PC-3 (cell line): ENCODE results near the gene LYSMD3. TPM values are rescaled to one million over a fixed set of nuclear protein-coding genes. Genes with fewer than 3 reads are reported as not detected.

Source experiments
- ATAC-seq: fragments of 200-7000 bp; cut with Tn5 transposase; 2 replicates; pipeline ENCODE4 v1.9.1; 2020; ENCODE audit warnings: mild to moderate bottlenecking, moderate library complexity
- BruUV-seq: library from RNA; stranded (reverse); fragments of 400-500 nt; replicated peaks from 2 replicates; lab custom pipeline; 2021; lab: Mats Ljungman, UMichigan
- CTCF ChIA-PET: fragments of 300-600 bp; sonication (Branson Sonifier 250); formaldehyde crosslinking; loops from one replicate; lab custom pipeline; 2022; ENCODE audit warnings: antibody characterized with exemption; lab: Charles Lee
- POLR2A ChIA-PET: fragments of 300-600 bp; sonication (Branson Sonifier 250); formaldehyde crosslinking; loops from one replicate; lab custom pipeline; 2022; ENCODE audit warnings: antibody characterized with exemption; ENCODE audit not compliant: unreplicated experiment; lab: Charles Lee
- DNase-seq: peaks from one replicate; pipeline ENCODE4 v3.0.0-alpha.2; 2015
- H2AFZ ChIP-seq: fragments of 300-600 bp; sonication (generic); 2 replicates; pipeline ENCODE4 v1.6.0; 2016; ENCODE audit warnings: antibody characterized with exemption, low read length
- H3F3A ChIP-seq: fragments of 300-600 bp; sonication (generic); one replicate; pipeline ENCODE4 v1.6.0; 2017; ENCODE audit warnings: antibody characterized with exemption, low read length, control low read depth, mild to moderate bottlenecking; ENCODE audit not compliant: unreplicated experiment
- H3K27ac ChIP-seq: fragments of 300-600 bp; sonication (generic); 2 replicates; pipeline ENCODE4 v1.5.1; 2016; ENCODE audit warnings: mild to moderate bottlenecking, low read length
- H3K27me3 ChIP-seq: fragments of 300-600 bp; sonication (generic); 2 replicates; pipeline ENCODE4 v1.6.1; 2016; ENCODE audit warnings: low read length, mixed read lengths
- H3K36me3 ChIP-seq: fragments of 300-600 bp; sonication (generic); 2 replicates; pipeline ENCODE4 v1.6.1; 2016; ENCODE audit warnings: low read depth, mixed run types, low read length, mixed read lengths
- H3K4me1 ChIP-seq: fragments of 300-600 bp; sonication (generic); 2 replicates; pipeline ENCODE4 v1.5.1; 2016; ENCODE audit warnings: low read length; ENCODE audit not compliant: insufficient read depth
- H3K4me2 ChIP-seq: fragments of 300-600 bp; sonication (generic); 2 replicates; pipeline ENCODE4 v1.6.0; 2016; ENCODE audit warnings: low read length
- H3K4me3 ChIP-seq: fragments of 300-600 bp; sonication (generic); 2 replicates; pipeline ENCODE4 v1.5.1; 2016; ENCODE audit warnings: mild to moderate bottlenecking, low read length, mixed read lengths
- H3K79me2 ChIP-seq: fragments of 300-600 bp; sonication (generic); 2 replicates; pipeline ENCODE4 v1.6.1; 2017; ENCODE audit warnings: low read length, mixed read lengths
- H3K9ac ChIP-seq: fragments of 300-600 bp; sonication (generic); 2 replicates; pipeline ENCODE4 v1.6.0; 2016; ENCODE audit warnings: mild to moderate bottlenecking, low read length
- H3K9me2 ChIP-seq: fragments of 300-600 bp; sonication (generic); replicated peaks from 2 replicates; pipeline ENCODE4 v1.6.1; 2016; ENCODE audit warnings: mixed run types, low read length, mixed read lengths
- H3K9me3 ChIP-seq: fragments of 300-600 bp; sonication (generic); 2 replicates; pipeline ENCODE4 v1.6.1; 2016; ENCODE audit warnings: low read length, mixed read lengths
- H4K20me1 ChIP-seq: fragments of 300-600 bp; sonication (generic); 2 replicates; pipeline ENCODE4 v1.6.1; 2016; ENCODE audit warnings: low read length, mixed read lengths
- CTCF ChIP-seq: fragments of 300-600 bp; sonication (generic); conservative IDR thresholded peaks from 2 replicates; pipeline ENCODE4 v1.5.1; 2017; ENCODE audit warnings: antibody characterized with exemption, low read depth, mild to moderate bottlenecking, low read length
- EZH2 ChIP-seq: fragments of 300-600 bp; sonication (generic); IDR thresholded peaks from one replicate; pipeline ENCODE4 v1.6.1; 2017; ENCODE audit warnings: antibody characterized with exemption, mild to moderate bottlenecking, low read length; ENCODE audit not compliant: unreplicated experiment
- EZH2phosphoT487 ChIP-seq: fragments of 300-600 bp; sonication (generic); IDR thresholded peaks from 2 replicates; pipeline ENCODE4 v1.6.1; 2018; ENCODE audit warnings: mild to moderate bottlenecking, antibody characterized with exemption, low read length, borderline replicate concordance
- intact Hi-C: fragments of 100-400 bp; cut with micrococcal nuclease; formaldehyde crosslinking; loops from 2 replicates; pipeline ENCODE4 v1.9.0; 2023
- total RNA-seq: library from RNA; depleted of rRNA; stranded (reverse); fragments of >200 nt; gene quantifications from 2 replicates; pipeline ENCODE4 v1.2.3, GENCODE V29; 2014

Gene LYSMD3
- total RNA-seq, 1 experiment from 2014 or later = 10.0 TPM

GRCh38 chr5:90475436-90475980, 53.9 kb downstream of the LYSMD3 start:
- ChIA-PET CTCF (interaction anchor here (1.6 kb wide), 1 partner anchor 54 kb away, joined by 7 read pairs; the partner anchor contains the start of gene LYSMD3), POLR2A (interaction anchor here (2.1 kb wide), 1 partner anchor 44 kb away, joined by 5 read pairs; no protein-coding TSS in a partner anchor)
- Histone ChIP-seq H3K9ac (peak overlapping the region; percentile 85), H3K4me2 (peak overlapping the region; percentile 90), H3K36me3 (no peaks in the 10 kb centered on the region), H3K4me1 (peaks cover 39% of the 10 kb centered on the region), H3K27me3 (no peaks in the 10 kb centered on the region), H3K9me3 (no peaks in the 10 kb centered on the region), H3K79me2 (peaks cover 80% of the 10 kb centered on the region), H2AFZ (no peak overlapping the region), H4K20me1 (no peaks in the 10 kb centered on the region), H3K4me3 (peak overlapping the region; percentile 94), H3F3A (no peaks in the 10 kb centered on the region), H3K27ac (no peak overlapping the region), H3K9me2 (no peaks in the 10 kb centered on the region)
- TF ChIP-seq CTCF = no peak
- no peak for TF ChIP-seq EZH2
- no peak for TF ChIP-seq EZH2phosphoT487
- BruUV-seq = TSS peak; percentile 30
- DNase-seq = peak; percentile 51
- intact Hi-C loops = loop anchor here (2.0 kb wide), 2 partner anchors 37 to 43 kb away; no protein-coding TSS in a partner anchor
- ATAC-seq = no peak

- BruUV-seq = no TSS peak
- DNase-seq (peak; percentile 95), ATAC-seq (peak; percentile 76)
- Histone ChIP-seq H3K4me3 (peak within 1 kb of the TSS; percentile 94), H3K9ac (peak within 1 kb of the TSS; percentile 85), H3K27me3 (no peaks in the 10 kb centered on the region), H3K27ac (peak within 1 kb of the TSS; percentile 68), H3F3A (no peaks in the 10 kb centered on the region), H4K20me1 (no peaks in the 10 kb centered on the region), H3K9me3 (no peaks in the 10 kb centered on the region), H3K4me1 (peaks cover 29% of the 10 kb centered on the region), H3K79me2 (peaks cover 85% of the 10 kb centered on the region), H2AFZ (peak within 1 kb of the TSS; percentile 89), H3K36me3 (no peaks in the 10 kb centered on the region), H3K9me2 (no peaks in the 10 kb centered on the region), H3K4me2 (peak within 1 kb of the TSS; percentile 90)
- CTCF ChIA-PET = interaction anchor here (1.6 kb wide), 1 partner anchor 55 kb away, joined by 7 read pairs; the partner anchor contains the start of gene LYSMD3
- POLR2A ChIA-PET = interaction anchor here (0.6 to 2.1 kb wide), 5 partner anchors 45 to 421 kb away, joined by 3 to 5 read pairs (median 5); partner anchors contain the start of gene LYSMD3
- TF ChIP-seq EZH2phosphoT487 (peak; percentile 81; the same call in 1 of the 2 replicates), CTCF (peak; percentile 48), EZH2 (no peak)
- intact Hi-C loops = loop anchor here (1.0 to 2.0 kb wide), 6 partner anchors 36 to 309 kb away; partner anchors contain the start of genes ADGRV1 and LYSMD3
These were observed 54.9 kb downstream of the LYSMD3 start, which contains the start of the genes MBLAC2 and POLR3G for GRCh38 chr5:90474235-90475107. MBLAC2 (minus strand) TSS chr5:90474771; CDS start chr5:90474292, 479 bp downstream. POLR3G (plus strand) TSS chr5:90474864; CDS start chr5:90485568, 10,704 bp downstream.
